ENCODE data around the gene SLC25A22. TPM values are rescaled to one million over a fixed set of nuclear protein-coding genes. Genes with fewer than 3 reads are reported as not detected.
A peak's percentile ranks its signal among the peaks of the same experiment; 100 is the strongest.

The SLC25A22 gene
- total and polyA plus RNA-seq, 9 of the 15 experiments (the other 6 are each of a cell fraction or from before 2014, with no cell fraction given), result 0.41 to 55.4 (median 11.4) TPM

DNA sequence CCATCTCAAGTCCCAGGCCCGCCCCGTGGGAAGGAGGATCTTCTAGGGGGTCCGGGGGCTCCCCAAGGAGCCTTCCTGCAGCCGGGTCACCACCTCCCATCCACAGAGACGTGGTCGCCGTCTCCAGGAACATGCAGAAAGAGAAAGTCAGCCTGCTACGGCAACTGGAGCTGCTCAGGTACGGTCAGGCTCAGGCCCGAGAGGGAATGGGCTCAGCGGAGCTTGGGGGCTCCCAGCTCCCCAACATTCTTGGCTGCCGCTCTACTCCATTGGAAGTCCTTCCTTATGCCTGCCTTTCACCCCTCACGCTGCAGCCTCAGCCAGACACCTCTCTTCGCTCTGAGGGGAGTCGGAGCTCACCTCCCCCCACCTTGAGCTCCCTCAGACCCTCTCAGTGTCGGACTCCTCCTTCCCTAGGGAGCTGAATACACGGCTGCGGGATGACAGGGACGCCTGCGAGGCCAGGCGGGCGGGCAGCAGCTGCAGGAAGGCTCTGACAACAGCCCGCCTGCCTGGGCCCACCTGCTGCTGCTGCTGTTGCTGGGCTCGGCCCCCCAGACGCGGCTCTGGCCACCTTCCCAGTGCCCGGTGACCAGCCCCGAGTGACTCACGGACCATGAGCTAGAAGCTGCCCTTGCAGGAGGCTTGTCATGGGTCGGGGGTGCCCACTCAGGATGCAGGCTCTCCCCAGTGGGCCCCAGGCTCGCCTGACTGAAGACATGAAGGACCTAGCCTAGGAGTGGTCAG, 33.2 kb upstream of the SLC25A22 start:
- H3K9ac ChIP-seq (ENCODE audit: insufficient read depth in 1 of 2, low read depth in 2 of 2, low read length in 2 of 2), result peak overlapping the region in 1 of 2 experiments; percentile 96; a peak in 2 of 4 replicates
- DNase-seq (ENCODE audit: extremely low read depth in 1 of 4, low spot score in 3 of 4) (no peak), ATAC-seq (no peak), FAIRE-seq (no peak)
- intact Hi-C loops (cut with micrococcal nuclease) (no loop called here), in situ Hi-C loops (cut with MboI) (no loop called here)
- no peak overlapping the region for H3K4me2 ChIP-seq (ENCODE audit: insufficient read depth, low read length)
- H3K36me3 ChIP-seq (ENCODE audit: control insufficient read depth, insufficient read depth, low read length), result peaks cover 20% of the 10 kb centered on the region; the same call in 1 of the 3 replicates
- H3K9me3 ChIP-seq (replicated peaks; ENCODE audit: control insufficient read depth, insufficient read depth, low read depth, low read length), result no peaks in the 10 kb centered on the region
- ChIA-PET CTCF (ENCODE audit: low intra/inter-chr PET ratio) (no interaction called here), POLR2A (interaction anchor here (0.6 to 2.3 kb wide), 9 partner anchors 8 to 197 kb away, joined by 3 to 11 read pairs (median 4); partner anchors contain the start of gene PNPLA2)
- peaks cover 24 to 91% of the 10 kb centered on the region in 2 experiments for H3K4me1 ChIP-seq (replicated peaks in 1 of 2; ENCODE audit: control insufficient read depth in 2 of 2, insufficient read depth in 2 of 2, low read length in 2 of 2)
- peaks cover 7% of the 10 kb centered on the region for H4K20me1 ChIP-seq (replicated peaks; ENCODE audit: control insufficient read depth, insufficient read depth, low read length)
- TF ChIP-seq MYNN (IDR thresholded peaks at IDR 0.05), result no peak
- no peak for TF ChIP-seq MYNN (CRISPR knock-in tag; IDR thresholded peaks at IDR 0.05)
- TF ChIP-seq XRCC4 (IDR thresholded peaks at IDR 0.05; ENCODE audit: extremely low read depth, insufficient read depth, insufficient read length), result no peak
- TF ChIP-seq, protein P1, sequence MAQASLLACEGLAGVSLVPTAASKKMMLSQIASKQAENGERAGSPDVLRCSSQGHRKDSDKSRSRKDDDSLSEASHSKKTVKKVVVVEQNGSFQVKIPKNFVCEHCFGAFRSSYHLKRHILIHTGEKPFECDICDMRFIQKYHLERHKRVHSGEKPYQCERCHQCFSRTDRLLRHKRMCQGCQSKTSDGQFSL (CRISPR knock-in tag; IDR thresholded peaks at IDR 0.05), result 0 out of 2 replicates have a peak, but pooled peaks have one; percentile 20
- TF ChIP-seq, protein P1 (tag; IDR thresholded peaks at IDR 0.05), result no peak
- no peak for TF ChIP-seq ILK (tag; IDR thresholded peaks at IDR 0.05; ENCODE audit: borderline replicate concordance, low read depth)
- TF ChIP-seq TCF7 (IDR thresholded peaks at IDR 0.05; ENCODE audit: borderline replicate concordance), result no peak
- no peak for TF ChIP-seq POLR2A (conservative IDR thresholded peaks at IDR 0.05)
- no peak overlapping the region for H2AFZ ChIP-seq (ENCODE audit: low read depth, low read length)
- no peaks in the 10 kb centered on the region for H3K27me3 ChIP-seq (ENCODE audit: control insufficient read depth in 2 of 2, insufficient read depth in 2 of 2, low read length in 2 of 2)
- no peak overlapping the region for H3K4me3 ChIP-seq
- peaks cover 5% of the 10 kb centered on the region for H3K9me1 ChIP-seq (ENCODE audit: control insufficient read depth, insufficient read depth, low read length)
- H3K27ac ChIP-seq (ENCODE audit: extremely low read depth, low read depth, low read length), result no peak overlapping the region
- WGBS (ENCODE audit: insufficient coverage, low coverage, missing lambda C conversion rate), result 84% methylated on average over 17 of the region's 31 CpGs
- H3K79me2 ChIP-seq (ENCODE audit: control insufficient read depth, insufficient read depth, low read length), result peaks cover 41% of the 10 kb centered on the region
- no TSS peak for BruUV-seq (replicated peaks)

Data from K562 (cell line).